GM18502 (cell line): ENCODE results near the gene CUX1.
"Not testable (repeated sequence)": the region's sequence is repeated elsewhere in the genome, so short reads cannot be mapped to it uniquely, and the experiment has no call there.

ENCODE experiments used
- ATAC-seq: cut with Tn5 transposase; IDR thresholded peaks from one replicate; pipeline ENCODE4 v1.9.1; 2021; ENCODE audit warnings: mild to moderate bottlenecking; ENCODE audit not compliant: unreplicated experiment, poor library complexity

The CUX1 gene

DNA sequence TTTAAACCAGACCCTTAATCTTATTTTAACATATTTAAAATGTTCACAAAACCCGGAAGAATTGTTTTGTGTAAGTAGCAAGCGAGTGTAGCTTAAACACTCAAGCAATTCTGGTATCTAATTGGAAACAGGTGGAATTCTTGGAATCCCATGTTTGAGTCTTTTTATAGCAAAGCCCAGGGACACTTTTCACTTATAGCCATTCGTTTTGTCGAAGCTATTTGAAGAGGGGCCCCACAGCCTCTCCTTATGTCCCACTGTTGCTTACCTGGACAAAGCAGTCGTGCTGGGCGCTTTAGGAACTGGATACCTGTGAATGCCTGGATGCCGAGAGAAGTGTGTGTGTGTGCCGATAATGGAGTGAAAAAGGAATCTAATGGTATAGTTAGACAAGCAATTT is 3.3 kb downstream of the CUX1 start:
- ATAC-seq = no peak

DNA sequence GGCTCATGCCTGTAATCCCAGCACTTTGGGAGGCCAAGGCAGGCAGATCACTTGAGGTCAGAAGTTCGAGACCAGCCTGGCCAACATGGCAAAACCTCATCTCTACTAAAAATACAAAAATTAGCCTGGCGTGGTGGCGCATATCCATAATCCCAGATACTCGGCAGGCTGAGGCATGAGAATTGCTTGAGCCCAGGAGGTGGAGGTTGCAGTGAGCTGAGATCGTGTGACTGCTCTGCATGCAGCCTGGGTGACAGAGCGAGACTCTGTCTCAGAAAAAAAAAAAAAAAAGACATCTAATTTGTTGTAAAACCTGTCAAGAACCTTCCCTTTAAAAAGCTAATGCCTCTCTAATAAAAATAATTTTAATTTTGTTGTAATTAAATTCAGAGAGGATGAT is 5.2 kb downstream of the CUX1 start:
- ATAC-seq = not testable (repeated sequence)

DNA sequence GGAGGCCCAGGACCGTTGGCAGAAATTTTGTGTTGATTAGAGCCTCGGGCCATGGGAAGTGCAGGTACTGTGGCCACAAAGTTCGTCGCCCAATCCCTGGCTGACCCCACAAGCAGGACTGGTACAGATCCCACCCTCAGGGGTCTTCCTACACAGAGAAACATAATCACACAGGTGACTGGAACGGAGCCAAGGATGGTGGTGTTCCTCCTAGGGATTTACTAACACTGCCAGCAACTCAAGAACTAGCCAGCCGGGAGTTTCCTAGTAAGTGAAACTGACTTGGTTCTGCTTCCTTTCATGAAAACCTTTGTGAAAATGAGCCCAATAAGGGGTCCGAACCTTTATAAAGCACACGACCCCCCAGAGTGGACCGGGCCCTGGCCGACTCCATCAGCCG is 5.7 kb downstream of the CUX1 start:
- ATAC-seq = no peak

DNA sequence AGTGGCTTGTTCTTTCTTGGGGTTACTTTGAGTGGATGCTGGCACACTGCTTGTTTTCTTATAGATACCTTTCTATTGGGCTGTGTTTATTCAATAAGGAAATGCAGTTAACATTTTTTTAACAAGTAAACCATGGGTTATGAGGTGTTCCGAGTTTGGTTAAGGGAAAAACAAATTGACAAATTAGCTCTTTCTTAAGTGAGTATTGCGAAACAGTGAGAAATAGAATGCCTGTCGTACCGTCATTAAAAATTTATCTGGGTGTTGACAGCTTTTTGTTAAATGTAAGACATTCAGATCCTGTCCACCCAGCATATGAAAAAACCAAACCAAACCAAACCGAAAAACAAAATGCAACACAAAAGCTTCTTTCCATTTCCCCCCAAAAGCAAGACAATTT is 6.2 kb downstream of the CUX1 start:
- no peak for ATAC-seq

DNA sequence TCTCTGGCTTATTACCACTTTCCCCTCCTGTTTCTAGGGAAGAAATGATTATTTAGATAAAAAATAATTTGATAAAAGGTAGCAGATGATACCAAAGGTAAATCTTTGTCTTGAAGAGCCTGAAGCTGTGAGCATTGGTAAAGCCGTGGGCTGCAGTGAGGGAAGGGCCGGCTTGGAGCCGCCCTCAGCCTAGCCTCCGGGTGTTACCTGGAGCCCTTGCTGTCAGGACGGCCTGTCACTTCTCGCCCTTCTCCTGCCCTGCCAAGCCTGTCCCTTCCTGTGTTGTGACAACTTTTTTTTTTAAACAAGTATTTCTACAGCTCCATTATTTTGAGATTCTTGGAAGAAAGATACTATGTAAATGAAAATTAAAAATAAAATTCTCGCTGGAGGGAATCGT is 7.0 kb downstream of the CUX1 start:
- ATAC-seq = no peak

DNA sequence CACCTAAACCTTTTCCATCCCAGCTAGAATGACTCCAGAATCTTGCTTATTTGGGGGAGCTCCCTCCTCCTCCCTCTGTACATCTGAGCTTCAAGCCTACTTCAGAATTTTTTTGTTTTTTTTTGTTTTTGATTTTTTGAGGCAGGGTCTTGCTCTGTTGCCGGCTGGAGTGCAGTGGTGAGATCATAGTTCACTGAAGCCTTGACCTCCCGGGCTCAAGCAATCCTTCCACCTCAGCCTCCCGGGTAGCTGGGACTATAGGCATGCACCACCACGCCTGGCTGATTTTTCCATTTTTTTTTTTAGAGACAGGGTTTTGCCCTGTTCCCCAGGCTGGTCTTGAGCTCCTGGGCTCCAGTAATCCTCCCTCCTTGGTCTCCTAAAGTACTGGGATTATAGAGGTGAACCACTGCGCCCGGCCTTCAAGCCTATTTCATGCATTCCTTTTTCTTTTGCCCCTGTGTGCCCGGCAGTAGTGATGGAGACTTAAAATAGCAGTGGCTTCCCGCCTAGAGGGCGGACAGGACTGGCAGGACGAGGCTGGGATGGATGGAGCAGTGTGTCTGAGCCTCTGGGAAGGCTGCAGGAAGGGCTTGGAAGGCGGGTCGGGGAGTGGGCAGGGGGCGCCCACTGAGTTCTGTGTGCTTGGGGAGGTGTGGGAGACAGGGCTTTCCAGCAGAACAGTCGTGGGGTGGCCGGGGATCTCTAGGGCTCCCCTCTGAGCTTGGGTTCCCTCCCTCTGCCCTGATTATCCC is 8.8 kb downstream of the CUX1 start:
- ATAC-seq = no peak

DNA sequence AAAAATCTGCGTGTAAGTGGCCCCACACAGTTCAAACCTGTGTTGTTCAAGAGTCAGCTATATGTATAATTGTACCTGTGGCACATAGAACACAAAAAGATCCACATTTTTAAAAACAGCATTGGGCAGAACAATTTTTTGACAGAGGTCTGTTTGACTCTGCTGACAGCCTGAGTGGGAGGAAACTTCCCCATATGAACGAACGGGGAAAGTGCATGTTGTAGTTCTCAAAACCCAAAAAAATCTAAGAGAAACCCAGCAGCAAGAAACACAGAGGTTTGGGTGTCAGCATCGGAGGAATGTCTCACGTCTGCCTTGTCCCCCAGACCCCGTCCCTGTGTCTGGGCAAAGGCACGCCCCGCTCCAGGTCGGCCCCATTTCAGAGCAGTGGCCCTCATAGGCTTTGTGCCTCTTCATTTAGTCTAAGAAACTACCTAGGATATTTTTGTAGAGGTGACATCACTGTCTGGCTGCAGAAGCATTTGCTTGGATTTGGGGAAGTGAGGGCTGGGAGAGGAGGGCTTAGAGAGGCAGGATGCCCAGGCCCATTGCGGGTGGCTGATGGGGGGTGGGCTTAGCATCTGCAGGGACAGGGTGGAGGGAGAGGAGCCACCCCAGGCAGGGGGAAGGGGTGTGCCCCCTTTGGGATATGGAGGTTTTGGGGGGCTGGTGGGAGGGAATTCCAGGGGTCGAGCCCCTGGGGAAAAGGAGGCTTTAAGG is 11.0 kb downstream of the CUX1 start:
- ATAC-seq = no peak

DNA sequence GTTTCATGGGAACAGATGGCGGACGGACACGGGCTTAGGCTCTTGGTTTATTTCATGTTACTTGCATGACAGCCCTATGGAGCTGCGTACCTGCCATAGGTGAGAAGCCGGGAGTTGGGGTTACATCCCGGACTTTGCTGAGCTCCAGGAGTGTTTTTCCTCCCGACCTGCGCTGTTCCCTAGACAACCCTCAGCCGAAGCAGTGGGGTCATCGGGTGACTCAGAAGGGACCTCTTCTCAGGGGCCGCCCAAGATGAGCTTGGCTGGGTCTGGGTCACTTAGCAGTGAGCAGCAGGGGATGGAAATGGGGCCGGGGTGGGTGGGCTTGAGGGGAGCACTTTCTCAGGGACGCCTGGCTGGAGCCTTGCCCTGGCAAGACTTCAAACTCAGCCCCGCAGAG is 11.9 kb downstream of the CUX1 start:
- ATAC-seq = no peak

DNA sequence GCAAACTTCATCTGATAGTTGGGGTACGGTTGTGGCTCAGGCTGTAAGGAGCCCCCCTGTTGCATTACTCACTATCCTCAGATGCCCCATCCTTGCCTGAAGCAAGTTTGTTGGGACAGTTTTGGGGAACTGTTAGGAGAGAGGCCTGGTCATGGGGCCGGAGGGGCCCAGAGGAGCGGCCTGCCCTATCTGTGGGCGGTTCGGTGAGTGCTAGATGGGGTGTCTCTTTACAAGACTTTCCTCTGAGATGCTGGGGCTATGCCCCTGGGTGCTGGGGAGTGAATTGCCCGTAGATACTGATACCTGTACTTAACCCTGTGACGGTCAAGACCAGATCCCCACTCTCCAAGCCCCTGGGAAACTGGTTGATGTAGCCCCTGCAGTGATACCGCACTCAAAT is 12.4 kb downstream of the CUX1 start:
- ATAC-seq = no peak

DNA sequence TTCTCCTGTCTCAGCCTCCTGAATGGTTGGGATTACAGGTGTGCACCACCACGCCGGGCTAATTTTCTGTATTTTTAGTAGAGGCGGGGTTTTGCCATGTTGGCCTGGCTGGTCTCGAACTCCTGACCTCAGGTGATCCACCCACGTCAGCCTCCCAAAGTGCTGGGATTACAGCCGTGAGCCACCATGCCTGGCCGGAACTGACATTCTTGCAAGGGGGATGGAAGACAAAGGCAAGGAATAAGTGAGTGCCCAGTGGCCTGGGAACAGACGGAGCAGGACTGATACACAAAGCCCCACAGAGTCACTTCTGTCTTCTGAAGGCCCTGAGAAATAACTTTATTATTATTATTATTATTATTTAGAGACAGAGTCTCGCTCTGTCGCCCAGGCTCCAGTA is 14.0 kb downstream of the CUX1 start:
- ATAC-seq = not testable (repeated sequence)

DNA sequence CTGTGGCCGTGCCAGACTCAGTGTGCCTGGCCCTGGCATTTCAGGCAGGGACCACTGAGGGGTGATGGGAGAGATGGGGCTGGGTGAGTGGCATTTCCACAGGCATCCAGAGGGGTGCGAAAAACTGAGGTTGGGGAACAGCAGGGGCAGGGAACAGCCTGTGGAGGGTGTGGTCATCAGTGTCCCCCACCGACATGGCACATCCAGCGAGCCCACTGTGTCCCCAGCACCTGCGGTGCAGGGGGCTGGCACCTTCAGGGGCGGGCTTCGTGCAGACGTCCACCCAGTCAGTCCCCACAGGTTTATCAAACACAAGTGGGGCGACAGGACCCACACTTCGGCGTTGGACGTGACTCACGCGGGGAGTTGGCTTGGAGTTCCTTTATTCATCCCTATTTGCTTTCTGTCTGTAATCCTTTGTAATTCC is 14.8 kb downstream of the CUX1 start:
- ATAC-seq = no peak

DNA sequence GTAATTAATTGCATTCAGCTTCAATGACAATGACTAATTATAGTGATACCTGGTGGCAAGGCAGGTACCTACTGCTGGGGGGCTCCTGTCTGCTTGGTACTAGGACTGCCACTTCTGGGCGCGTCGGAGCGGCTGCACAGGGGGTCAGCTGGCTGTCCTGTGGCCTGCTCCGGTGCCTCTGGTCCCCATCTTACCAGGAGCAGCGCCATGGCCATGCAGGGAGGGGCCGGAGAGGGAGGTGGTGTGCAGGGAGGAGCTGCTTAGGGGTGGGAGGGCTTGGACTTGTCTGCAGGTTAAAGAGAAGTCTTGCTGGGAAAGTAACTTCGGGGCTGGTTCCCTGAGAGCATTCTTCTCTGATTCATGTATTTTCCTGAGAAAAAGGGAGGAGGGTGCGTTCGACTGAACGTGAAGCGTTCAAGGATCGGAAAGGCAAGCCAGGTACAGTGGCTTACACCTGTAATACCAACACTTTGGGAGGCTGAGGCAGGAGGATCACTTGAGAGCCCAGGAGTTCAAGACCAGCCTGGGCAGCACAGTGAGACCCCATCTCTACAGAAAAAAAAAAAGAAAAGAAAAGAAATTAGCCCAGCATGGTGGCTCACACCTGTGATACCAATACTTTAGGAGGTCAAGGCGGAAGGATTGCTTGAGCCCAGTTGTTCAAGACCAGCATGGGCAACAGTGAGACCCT is 15.4 kb downstream of the CUX1 start:
- no peak for ATAC-seq

DNA sequence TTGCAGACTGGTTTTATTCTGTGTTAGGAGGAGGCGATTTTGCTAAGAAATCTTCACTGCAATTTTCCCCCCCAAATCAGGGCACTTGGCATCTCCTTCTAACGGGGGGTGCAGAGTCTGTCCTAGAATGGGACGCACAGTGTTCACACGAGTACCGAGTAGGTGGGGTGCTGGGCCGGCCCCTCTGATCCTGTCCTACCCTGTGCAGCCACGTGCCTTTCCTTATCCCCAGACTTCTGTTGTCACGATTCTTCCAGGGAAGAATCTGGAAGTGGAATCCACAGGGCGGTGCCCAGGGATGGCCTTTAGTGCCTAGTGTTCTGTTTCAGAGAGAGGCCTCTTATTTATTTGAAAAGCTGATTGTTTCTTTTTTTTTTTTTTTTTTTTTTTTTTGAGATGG is 16.4 kb downstream of the CUX1 start:
- no peak for ATAC-seq

DNA sequence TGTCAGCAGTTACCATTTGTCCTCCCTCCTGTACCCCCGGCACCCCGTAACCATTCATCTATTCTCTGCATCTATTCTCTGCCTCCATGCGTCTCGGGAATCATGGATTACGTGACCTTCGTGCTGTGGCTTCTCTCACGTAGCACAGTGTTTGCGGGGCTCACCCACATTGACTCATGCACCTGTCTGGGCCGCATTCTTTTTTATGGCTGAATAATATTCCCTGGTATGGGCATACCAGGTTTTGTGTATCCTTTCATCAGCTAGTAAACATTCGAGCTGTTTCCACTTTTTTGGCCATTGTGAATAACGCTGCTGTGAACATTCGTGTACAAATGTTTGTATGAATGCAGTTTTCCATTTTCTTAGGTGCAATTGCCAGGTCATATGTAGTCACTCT is 17.7 kb downstream of the CUX1 start:
- ATAC-seq = no peak

DNA sequence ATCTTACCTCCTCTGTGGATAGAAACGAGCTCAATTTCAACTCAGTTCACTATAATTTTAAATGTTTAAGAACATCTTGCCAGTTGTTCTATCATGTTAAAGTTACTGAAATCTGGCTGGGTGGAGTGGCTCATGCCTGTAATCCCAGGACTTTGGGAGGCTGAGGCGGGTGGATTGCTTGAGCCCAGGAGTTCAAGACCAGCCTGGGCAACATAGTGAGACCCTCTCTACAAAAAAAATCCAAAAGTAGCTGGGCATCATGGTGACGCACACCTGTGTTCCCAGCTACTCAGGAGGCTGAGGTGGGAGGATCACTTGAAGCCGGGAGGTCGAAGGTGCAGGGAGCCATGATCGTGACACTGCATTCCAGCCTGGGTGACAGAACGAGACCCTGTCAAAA is 20.0 kb downstream of the CUX1 start:
- not testable (repeated sequence) for ATAC-seq

DNA sequence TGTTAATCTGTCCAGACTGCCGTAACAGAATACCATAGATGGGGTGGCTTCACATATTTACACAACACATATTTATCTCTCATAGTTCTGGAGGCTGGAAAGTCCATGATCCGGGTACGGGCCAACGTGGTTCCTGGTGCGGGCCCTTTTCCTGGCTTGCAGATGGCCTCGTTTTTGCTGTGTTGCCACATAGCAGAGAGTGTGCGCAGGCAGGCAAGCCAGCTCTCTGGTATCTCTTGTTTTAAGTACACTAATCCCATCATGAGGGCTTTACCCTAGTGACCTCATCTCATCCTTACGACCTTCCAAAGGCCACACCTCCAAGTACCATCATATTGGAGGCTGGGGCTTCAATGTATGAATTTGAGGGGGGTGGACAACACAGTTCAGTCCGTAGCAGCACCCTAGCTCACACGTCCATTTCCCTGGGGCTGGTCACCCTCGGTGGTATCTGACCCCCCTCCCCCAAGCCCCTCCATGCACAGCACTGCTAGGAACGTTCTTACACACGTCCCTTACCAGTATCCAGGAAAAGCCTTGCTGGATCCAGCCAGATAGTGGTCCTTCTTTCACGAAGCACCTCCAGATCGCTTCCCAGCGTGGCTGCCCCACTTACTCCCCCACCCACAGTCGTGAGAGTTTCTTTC is 21.5 kb downstream of the CUX1 start:
- no peak for ATAC-seq

DNA sequence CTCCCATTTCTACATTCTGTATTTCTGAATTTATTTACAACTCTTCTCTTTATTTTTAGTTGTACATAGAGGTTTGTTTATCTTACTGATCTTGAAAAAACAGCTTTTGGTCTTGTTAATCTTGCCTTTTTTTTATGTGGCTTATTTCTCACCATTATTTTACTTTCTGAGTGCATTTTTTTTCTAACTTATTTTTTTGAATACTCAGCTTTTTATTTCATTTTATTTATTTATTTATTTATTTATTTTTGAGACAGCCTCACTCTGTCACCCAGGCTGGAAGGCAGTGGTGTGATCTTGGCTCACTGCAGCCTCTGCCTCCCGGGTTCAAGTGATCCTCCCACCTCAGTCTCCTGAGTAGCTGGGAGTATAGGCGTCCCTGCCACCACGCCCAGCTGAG is 23.9 kb downstream of the CUX1 start:
- no peak for ATAC-seq

DNA sequence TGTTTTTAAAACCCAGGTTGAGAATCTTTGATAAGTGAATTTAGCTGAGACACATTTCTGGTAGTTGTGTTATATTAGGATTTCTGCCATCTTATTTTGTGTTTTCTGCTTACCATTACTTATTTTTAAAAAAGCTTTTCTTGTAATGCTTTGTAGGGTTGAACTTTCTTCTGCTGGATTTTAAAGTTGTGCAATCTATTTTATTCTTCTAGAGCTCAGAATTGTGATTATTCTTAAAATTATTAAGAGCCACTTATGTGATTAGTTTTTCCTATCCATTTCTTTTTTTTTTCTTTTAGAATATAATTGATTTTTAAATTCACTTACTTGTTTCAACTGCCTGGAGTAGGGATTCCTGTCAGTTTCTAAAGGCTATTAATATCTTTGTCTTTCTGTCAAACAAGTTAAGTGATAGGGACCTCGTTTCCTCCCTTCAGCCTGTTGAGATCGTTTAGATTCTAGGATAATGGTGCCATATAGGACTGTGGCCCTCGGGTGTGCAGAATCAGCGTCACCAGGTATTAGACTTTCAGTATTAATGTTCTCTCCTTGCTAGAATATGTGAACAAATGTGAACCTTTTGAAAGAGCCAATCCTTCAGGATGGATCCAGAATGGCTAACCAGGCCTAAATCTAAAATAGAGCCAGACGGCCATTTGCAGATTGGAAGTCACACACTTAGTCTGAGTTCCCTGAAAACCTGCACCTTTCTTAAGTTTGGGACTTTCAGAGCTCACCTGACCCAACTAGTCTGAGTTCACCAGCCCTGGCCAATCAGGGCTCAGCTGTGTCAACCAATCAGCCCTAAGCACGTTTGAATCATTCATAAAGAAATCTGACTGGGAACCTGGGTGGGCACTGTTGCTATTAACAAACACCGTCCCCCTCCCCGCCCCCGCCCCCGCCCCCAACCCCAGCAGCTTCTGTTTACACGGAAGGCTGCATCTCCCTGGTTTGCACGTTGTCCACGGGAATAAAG is 26.2 kb downstream of the CUX1 start:
- no peak for ATAC-seq

DNA sequence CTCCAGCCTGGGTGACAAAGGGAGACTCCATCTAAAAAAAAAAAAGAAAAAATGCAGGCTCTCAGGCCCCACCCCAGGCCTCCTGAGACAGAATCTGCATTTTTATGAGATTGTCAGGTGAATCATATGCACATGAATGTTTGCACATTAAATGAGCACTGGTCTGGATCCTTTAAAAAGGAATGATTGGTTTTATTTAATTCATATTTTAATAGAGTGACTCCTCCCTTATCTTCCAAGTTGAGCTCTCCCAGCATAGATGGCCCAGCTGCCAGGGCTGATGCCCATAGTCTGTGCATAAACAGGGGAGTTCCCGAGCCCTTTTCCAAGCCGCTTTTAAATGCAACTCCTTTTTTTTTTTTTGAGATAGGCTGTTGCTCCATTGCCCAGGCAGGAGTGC is 28.5 kb downstream of the CUX1 start:
- no peak for ATAC-seq
